Measurements from ENCODE around the gene AKR1D1.
"Not testable (repeated sequence)": the region's sequence is repeated elsewhere in the genome, so short reads cannot be mapped to it uniquely, and the experiment has no call there.

The AKR1D1 gene

DNA sequence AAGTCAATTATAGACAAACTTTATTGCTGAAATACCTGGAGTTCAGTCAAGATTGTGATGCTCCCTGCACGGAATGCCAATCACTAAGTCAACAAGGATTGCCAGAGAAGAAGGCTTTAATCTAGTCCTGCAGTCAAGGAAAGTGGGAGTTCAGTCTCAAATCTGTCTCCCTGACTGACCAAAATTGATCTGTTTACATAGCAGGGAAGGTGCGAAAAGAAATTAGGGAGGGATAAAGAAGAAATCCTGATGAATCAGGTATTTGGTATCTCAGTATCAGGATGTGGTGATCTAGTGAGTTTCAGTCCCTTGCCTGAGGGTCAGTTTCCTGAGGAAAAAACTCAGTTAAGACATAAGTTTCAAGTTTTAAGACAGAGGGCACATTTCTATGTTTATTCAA, 2.1 kb upstream of the AKR1D1 start:
- DNase-seq (ENCODE audit: low spot score) = no peak

DNA sequence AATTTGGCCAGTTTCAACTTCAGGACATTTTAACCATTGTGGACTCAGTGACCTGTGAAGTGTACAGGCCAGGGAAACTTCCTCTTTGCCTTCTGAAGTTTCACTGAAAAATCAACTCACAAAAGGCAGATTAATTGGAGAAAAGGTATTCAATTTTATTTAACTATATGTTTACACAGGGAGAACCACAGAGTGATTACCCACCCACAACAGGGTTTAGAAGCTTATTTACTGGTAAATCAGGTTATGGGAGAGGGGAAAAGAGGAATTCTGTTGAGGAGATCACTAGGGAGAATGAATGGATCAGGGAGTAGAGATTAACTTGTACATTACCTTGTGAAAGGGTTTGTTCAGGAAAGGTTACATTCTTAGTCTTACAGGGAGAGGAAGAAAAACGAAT, 1.7 kb upstream of the AKR1D1 start:
- DNase-seq (ENCODE audit: low spot score) = no peak

DNA sequence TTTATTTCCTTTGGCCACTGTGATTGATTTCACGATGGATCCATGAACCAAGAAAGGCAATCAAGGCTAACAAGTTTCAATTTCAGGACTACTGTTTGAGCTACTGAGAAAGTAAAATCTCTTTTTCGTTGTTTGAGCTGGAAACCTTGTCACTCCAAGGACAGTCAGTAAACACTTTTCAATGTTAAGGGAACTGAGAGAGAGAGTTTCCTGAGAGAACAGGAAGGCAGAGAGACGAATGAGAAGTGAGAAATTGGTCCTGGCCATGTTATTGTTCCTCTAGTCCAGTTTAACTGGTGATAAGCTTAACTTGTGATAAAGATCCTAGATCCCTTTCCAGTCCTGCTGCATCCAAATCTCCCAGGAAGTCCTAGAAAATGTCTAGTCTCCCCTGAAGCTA, 909 bp upstream of the AKR1D1 start:
- no peak for DNase-seq (ENCODE audit: low spot score)

DNA sequence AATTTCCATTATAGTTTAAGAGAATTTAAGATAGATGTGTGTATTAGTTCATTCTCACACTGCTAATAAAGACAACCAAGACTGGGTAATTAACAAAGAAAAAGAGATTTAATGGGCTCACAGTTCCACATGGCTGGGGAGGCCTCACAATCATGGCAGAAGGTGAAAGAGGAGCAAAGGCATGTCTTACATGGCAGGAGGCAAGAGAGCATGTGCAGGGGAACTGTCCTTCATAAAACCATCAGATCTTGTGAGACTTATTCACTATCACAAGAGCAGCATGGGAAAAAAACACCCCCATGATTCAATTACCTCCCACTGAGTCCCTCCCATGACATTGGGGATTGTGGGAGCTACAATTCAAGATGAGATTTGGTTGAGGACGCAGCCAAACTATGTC, 473 bp upstream of the AKR1D1 start:
- not testable (repeated sequence) for DNase-seq (ENCODE audit: low spot score)

DNA sequence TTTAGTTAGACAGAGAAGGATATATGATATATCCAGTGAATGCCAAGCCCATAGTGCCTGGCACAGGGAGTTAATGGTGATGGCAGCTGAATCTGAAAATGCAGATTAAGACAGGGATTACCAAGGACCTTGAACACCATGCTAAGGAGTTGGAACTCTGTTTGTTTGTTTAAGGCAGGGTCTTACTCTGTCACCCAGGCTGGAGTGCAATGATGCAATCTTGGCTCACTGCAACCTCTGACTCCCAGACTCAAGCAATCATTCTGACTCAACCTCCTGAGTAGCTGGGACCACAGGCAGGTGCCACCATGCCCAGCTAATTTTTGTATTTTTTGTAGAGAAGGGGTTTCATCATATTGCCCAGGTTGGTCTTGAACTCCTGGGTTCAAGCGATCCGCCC, 1.6 kb downstream of the AKR1D1 start:
- DNase-seq (ENCODE audit: low spot score) = no peak

DNA sequence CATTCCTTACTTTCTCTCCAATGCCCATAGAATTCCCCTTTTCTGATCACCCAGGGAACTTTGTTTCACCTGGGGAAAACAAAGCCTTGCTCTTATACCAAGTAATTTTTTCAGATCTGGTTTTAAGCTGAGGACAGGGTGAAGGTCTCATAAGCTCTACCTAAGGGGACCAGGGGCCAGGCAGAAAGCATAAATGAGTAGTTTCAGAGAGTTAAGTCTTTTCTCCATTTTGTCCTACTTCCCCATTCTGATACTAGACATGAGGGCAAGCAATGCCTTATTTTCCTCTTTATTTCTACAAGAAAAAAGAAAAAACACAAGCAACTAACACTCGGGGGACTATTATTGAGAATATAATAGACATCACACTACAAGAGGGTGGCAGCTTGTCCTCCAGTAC, 2.9 kb downstream of the AKR1D1 start:
- DNase-seq (ENCODE audit: low spot score) = no peak

DNA sequence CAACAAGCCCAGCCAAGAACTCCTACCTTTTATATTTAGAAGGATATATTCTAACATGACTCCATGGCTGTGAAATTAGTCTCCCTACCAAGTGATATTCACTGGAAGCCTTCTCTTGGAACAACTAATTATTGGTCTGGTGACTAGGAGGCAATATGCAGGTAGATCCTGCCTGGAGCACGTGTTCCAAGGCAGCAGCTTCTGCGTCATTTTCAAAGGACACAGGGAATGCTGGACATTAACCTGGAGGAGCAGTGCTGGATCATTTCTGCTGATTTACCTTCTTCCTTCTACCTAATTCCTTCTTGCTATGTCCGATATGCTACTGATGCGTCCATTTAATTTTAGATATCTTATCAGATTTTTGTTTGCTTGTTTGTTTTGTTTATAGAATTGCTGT, 5.6 kb downstream of the AKR1D1 start:
- DNase-seq (ENCODE audit: low spot score) = no peak

DNA sequence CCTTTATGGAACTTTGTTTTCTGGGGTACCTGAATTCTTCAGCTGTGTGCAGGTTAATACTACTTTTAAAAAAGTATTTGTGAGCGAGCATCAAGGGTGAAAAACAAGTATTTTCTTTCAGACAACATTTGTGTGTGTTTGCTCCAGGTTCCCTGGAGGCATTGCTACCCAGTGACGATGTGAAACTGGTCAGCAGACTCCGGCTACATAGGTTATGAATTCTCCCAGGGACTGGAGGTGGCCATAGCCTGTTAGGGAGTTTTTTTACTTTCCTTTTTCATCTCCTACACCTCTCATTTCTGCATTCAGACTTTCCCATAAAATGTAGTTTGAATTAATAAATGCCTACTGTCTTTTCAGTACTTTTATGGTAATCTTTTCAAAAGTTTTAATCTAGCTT, 7.6 kb downstream of the AKR1D1 start:
- DNase-seq (ENCODE audit: low spot score) = no peak

DNA sequence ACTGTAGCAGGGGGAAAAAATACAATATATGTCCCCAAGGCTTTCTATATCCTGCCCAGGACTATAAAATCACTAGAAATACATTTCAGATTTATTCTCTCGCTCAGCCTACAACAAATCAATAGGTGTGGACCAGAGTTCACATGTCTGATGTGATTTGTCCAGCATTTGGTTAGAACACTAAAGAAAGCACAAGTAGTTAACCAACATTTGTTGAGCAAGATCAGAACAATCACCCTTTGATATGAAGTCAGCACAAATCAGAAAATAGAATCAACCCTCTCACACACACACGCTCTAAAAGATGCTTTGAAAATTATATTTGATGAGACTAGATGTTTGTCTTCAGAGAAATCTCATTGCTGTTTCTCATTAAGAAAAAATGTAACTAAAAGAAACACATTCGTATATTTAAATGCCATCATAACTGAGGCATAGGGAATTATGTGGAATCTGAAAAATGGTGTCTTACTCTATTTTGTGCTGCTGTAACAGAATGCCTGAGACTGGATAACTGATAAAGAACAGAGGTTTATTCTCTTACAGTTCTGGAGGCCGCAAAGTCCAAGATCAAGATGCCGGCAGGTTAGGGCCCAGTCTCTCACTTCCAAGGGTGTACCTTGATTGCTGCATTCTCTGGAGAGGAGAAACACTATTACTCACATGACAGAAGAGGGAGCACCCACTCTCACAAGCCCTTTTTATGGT, 10.5 kb downstream of the AKR1D1 start:
- no peak for DNase-seq (ENCODE audit: low spot score)

DNA sequence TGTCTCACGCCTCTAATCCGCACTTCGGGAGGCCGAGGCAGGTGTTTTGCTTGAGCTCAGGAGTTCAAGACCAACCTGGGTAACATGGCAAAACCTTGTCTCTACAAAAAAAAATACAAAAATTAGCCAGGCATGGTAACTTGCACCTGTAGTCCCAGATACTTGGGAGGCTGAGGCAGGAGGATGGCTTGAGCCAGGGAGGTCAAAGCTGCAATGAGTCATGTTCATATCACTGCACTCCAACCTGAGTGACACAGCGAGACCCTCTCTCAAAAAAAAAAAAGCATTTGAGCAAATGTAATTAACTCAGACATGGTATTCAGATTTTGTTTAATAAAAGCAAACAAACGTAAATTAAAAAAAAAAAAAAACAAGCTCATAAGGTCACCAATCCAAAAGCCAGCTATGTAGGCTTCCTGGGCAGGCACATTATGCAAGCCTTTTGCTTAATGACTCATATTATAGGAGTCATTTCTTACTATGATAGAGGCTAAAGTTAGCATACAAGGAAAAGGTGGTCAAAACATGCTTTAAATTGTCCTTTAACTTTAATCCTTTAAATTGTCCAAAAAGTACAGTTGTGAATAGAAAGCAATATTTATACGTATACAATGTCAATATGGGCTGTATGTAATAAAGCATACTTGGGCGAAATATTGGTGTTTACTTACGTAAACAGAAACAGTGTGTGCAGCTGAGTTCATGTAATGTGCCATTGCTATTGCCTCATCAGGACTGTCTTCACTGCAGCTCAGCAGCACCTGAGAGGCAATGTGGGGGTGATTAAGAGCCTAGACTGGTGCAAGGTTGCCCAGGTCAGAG, 13.0 kb downstream of the AKR1D1 start:
- DNase-seq (ENCODE audit: low spot score) = no peak

DNA sequence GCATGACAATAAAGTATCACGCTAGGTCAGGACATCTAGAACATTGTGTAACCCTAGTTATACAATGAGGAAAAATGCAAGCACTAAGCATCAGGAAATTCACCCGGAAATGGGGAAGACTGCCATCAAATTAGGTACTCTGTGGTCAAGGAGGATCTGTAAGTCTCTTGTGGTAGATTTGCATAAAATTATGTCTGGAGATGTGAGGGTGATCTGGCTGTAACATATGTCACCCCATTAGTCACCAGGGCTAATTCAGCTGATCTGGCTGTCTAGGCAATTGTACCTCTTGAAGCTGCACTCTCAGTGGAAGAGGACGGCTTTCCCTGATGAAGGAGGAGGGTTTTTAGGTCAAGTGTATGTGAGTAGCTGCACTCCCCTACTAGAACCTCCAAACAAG, 14.8 kb downstream of the AKR1D1 start:
- DNase-seq (ENCODE audit: low spot score) = no peak

DNA sequence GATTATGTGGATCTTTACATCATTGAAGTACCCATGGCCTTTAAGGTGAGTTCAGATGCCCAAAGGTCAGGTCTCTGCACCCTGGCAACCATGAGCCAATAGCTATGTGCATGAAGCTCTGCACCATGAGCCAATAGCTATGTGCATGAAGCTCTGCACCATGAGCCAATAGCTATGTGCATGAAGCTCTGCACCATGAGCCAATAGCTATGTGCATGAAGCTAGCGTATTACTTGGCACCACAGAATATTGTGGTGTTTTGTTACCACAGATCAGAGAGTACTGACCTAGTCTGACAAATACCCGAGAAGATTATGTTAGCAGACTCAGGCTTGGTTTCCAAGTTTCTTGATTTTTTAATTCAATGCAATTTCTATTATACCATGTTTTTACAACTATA, 15.6 kb downstream of the AKR1D1 start:
- not testable (repeated sequence) for DNase-seq (ENCODE audit: low spot score)

DNA sequence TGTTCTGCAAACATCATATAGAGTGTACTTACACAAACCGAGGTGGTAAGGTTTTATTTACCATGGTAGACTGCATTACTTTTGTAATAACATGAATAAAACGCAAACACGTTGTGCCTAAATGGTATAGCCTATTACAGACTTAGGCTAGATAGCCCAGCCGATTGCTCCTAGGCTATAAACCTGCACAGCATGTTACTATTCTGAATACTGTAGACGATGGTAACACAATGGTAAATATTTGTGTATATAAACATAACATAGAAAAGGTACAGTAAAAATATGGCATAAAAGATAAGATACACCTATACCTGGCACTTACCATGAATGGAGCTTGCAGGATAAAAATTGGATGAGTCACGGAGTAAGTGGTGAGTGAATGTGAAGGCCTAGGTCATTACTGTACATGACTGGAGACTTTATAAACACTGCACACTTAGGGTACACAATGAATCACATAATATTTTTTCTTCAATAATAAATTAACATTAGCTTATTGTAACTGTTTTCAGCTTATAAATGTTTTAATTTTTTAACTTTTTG, 16.3 kb downstream of the AKR1D1 start:
- no peak for DNase-seq (ENCODE audit: low spot score)

DNA sequence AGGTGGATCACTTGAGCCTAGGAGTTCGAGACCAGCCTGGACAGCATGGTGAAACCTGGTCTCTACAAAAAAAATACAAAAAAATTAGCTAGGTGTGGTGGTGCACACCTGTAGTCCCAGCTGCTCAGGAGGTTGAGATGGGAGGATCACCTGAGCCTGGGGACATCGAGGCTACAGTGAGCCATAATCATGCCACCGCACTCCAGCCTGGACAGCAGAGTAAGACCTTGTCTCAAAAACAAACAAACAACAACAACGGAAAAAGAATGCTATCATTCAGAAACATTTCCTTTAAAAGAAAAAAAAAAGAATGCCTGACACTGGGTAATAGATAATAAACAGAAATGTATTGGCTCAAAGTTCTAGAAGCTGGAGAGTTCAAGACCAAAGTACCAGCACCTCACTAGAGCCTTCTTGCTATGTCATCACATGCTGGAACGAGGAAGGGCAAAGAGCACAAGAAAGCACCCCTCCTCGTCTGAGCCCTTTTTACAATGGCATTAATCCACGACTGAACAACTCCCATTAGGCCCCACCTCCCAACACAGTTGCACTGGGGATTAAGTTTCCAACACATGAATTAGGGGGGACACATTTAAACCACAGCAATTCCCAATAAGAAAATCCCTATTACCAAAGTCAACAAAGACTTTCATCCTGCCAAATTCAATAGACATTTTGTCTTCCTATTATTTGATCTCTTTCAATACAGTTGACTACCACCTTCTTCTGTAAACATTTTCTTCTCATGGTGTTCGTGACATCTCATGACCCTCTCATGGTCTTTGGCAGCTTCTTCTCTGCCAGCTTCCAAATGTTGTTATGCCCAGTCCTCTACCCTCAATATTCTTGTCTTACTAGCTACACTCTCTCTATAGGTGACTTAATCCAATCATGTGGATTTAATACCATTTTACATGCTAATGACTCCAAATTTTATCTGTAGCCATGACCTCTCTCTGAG, 20.0 kb downstream of the AKR1D1 start:
- DNase-seq (ENCODE audit: low spot score) = no peak

DNA sequence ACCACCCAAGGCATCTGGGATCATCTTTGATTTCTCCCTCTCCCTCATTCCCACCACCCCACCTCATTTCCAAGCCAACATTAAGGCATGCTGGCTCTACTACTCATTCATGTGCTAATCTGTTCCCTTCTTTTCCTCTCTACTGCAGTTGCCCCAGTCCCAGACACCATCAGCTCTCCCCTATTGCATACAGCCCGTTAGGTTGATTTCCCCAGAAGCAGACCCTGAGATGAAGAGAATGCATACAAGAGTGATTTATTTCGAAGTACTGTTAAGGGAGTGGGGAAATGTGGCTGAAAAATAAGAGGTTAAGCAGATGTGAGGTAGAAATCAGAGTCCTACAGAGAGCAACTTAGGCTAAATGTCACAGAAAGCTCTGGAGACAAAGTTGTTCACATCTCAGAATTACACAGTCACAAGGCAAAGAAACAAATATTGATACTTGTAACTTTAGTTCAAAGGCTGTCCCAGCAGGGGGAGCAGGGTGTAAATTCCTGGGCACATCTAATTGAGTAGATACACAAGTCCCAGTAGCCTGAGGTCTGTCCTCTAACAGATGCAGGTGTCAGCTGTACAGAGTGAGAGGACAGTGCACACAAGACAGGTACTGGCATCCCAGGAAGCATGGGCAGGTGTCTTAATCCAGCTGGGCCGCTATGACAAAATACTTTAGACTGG, 20.9 kb downstream of the AKR1D1 start:
- no peak for DNase-seq (ENCODE audit: low spot score)

DNA sequence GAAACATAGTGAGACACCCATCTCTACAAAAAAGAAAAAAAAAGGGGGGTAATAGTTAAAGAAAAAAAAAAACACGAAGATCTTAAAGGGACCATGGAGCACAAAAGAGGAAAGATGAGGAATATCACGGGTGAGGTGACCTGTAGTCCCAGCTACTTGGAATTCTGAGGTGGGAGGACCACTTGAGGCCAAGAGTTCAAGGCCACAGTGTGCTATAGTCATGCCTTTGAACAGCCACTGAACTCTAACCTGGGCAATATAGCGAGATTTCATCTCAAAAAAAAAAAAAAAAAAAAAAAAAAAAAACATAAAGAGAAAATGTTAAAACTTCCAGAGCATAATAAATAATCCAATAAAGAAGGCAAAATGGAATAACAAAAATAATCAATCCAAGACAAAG, 23.6 kb downstream of the AKR1D1 start:
- no peak for DNase-seq (ENCODE audit: low spot score)

DNA sequence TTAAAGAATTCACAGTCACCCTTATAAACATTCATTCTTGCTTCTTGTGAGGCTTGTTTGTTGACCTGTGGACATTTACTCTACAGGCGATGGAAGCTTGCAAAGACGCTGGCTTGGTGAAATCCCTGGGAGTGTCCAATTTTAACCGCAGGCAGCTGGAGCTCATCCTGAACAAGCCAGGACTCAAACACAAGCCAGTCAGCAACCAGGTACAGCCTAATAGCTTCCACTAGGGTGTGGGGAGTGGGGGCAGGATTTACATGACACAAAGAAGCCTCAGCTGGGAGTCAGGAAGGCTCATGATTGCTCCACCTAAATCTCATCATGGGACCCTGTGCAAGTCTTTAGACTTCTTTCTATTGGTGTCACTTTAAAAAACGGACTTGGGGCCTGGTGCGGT, 29.0 kb downstream of the AKR1D1 start:
- no peak for DNase-seq (ENCODE audit: low spot score)

DNA sequence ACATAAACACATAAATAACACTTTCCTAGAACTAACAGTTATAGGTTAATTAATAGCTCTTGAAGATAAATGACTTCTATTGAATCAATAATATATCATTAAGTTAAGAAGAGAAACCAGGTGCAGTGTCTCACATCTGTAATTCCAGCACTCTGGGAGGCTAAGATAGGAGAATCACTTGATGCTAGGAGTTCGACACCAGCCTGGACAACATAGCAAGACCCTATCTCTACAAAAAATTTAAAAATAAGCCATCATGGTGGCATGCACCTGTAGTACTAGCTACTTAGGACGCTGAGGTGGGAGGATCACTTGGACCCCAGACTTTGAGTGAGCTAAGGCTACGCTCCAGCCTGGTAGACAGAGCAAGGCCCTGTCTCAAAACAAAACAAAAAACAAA, 38.8 kb downstream of the AKR1D1 start:
- no peak for DNase-seq (ENCODE audit: low spot score)

DNA sequence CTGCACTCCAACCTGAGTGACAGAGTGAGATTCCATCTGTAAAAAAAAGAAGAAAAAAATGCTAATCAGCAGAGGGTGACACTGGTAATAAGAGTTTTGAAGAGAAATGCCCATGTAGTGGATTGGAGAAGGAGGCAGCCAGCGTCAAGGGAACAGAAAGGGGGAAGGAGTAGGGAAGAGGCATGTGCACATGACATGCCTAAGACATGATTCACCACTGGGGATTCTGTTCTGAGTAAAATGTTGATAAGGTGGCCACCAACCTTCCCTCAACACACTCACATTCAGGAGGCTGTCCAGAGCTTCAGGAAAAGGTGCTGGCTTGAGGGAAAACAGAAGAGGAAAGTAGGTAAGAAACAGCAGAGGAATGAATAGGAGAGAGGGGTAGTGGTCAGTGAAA, 39.9 kb downstream of the AKR1D1 start:
- DNase-seq (ENCODE audit: low spot score) = no peak

DNA sequence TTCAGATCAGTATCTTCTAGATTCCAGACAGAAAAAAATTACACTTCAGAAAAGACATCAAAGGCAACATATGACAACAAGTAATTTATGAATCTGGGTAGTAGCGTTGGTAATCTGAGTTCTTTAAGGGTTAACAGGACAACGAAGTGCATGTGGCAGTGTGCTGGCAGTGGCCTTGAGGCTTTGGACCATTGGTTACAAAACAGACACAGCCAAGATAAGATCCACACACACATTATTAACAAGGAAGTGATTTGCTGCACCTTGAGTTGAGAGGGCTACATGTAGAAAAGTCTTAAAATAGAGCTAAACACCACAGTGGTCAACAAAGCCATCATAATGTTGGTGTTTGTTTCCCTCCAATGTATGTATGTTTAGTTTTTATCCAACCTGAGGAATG, 40.6 kb downstream of the AKR1D1 start:
- DNase-seq (ENCODE audit: low spot score) = no peak

DNA sequence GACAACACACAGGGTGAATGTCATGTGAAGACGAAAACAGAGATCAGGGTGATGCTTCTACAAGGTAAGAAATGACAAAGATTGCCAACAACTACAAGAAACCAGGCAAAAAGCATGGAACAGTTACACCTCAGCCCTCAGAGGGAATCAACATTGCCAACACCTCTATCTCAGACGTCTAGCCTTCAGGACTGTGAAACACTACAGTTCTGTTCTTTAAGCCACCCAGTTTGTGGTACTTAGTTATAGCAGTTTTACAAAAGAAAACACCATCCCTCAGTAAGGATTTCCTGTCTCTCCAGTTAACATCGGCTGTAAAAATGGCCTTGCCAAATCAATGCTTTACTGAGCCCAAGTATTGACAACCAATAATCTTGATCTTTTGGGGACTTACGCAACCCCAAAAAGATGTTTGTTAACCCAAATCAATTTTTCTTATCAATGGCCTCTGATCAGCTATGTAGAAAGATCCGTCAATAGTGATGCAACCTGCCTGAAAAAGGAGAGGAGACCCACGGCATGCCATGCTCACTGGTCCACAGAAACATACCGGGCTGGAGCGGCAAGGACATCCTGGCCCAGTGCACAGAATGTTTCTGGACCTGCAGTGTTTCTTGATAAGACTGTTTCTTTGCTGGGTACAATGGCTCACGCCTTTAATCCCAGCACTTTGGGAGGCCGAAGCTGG, 44.0 kb downstream of the AKR1D1 start:
- no peak for DNase-seq (ENCODE audit: low spot score)
